Left colon (tissue), 2 donors: ENCODE measurements around the gene TK1. TPM values are rescaled to one million over a fixed set of nuclear protein-coding genes. Genes with fewer than 3 reads are reported as not detected.

ENCODE experiments used
- ATAC-seq: fragments of 200-7000 bp; cut with Tn5 transposase; one replicate; pipeline ENCODE4 v1.9.1; 2020; ENCODE audit warnings: mild to moderate bottlenecking, moderate library complexity
- DNase-seq, 2 donors: peaks; one replicate each; pipeline ENCODE4 v3.0.0-alpha.2; 2020
- intact Hi-C, 2 donors: fragments of 100-400 bp; cut with DNase I in 1 of 2; cut with micrococcal nuclease in 1 of 2; formaldehyde crosslinking; loops; one replicate each; pipeline versions ENCODE4 v1.11.2 to v1.14.0; 2022; cut with DNase I, micrococcal nuclease
- total RNA-seq, 2 donors: library from RNA; stranded (reverse); fragmentation: NEBNext Ultra II Directional; extraction: Animal tissue kit (Norgen Biotek cat#: 25700); gene quantifications; one replicate each; pipeline ENCODE4 v1.2.1, GENCODE V29; 2021
- donor health status: DM: no; HTN: no; CAD: no.
- donor health status: DM: yes; HTN: yes; CAD: no.

The TK1 gene
- total RNA-seq, 2 donors from 2014 or later: 14.8 to 24.9 TPM

DNA sequence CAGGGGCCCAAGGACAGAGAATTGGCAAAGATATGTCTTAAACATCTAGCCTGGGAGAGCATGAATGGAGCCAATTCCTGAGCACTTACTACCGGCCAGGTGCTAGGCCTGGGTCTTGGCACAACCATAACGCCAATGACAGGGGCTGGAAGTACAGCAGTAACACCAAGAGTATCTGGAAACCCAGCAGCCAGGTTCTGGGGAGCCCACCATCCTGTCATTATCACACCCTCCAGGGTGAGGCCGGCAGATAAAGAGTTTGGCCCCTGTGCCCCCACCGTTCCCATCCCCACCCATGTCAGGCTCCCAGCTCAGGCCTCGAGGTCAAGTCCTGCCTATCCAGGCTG, 56.8 kb downstream of the TK1 start:
- DNase-seq (no peak), ATAC-seq (no peak)
- intact Hi-C loops: no loop called here

DNA sequence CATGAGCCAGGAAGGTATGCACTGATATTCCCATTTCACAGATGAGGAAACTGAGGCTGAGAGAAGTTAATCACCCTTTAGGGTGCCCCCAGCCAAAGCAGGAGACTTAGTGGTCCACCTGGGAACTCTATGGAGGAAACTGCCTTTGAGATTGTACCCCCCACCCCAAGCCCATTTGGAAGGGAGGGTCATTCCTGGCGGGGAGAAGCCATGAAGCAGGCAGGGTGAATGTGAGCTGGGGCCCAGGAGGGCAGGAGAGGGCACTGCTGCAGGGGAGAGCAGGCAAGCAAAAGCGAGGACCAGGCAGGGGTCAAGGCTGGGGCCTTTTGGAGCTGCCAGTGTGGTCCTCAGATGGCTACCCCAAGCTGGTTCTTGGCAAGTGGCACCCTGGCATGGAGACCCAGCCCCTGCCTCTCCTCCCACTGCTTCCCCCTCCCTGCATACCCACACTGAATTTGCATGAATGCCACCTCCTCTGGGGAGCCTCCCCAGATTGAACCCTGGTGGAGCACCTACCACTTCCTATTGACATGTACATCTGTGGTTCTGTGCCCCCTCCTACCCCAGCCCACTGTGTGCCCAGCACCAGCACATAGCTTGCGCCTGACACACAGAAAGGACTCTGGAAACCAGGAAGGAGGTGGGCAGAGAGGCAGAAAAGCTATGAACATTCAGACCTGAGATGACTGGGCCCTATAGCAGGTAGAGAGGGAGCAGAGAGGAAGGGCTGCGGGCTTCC, 57.3 kb downstream of the TK1 start:
- ATAC-seq: no peak
- intact Hi-C loops: no loop called here
- DNase-seq: no peak

DNA sequence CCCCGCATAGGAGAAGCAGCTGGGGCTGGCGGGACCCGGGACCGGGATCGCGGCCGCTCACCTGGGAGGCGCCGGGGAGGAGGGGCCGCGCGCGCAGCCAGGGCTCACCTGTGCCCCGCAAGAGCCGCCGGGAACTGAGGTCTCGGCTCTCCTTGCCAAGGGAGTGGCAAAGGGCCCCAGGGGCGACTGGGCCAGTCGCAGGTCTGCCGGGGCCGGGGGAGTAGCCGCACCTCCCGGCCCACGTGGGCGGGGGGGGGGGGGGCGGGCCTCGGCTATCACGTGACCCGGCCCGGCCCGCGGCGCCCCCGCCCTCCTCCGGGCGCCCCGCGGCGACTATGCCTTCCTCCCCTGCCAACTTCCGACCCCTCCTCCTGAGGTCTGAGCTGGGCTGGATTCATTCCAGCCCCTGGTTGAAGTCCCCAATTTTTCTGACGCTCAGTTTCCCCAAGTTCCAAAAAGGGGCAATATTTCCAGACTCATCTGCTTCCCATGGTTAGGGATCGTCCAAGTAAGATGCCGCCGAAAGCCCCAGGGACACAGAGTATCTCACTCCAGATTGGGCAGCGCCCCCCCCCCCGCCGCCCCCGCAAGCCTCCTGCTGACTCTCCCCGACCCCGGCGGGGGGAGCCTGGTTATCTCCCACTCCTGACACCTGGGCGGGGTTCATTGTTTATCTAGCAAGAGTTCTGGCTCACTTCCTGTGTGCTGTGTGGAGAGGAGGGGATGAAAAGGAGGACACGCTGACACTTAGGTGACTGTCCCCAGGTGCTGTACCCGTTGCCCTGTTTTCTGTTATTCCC, 58.1 kb downstream of the TK1 start, which contains the start of gene TMC6:
Gene TMC6, minus strand, starts transcription at position 205 of the 800 bp plus-strand sequence. CDS start 1,923 bp downstream, outside the sequence.
- intact Hi-C loops: no loop called here
- DNase-seq: peak; percentile 84 to 86

GRCh38 chr17:78127888-78128550, 58.8 kb downstream of the TK1 start:
- ATAC-seq: peak; percentile 50
- intact Hi-C loops: no loop called here
- peak in 1 of 2 donors; percentile 64 for DNase-seq

More for the DNA sequence above, 58.1 kb downstream of the TK1 start, which contains the start of gene TMC6:
- ATAC-seq: peak; percentile 75

GRCh38 chr17:78127239-78127887, 59.5 kb downstream of the TK1 start:
- ATAC-seq (peak; percentile 45), DNase-seq (peak; percentile 81 to 82)
- intact Hi-C loops: no loop called here

- DNase-seq (no peak), ATAC-seq (no peak)
- intact Hi-C loops: no loop called here
Observed at GRCh38 chr17:78126895-78127238, 60.0 kb downstream of the TK1 start.

GRCh38 chr17:78125976-78126894, 60.6 kb downstream of the TK1 start:
- DNase-seq (no peak), ATAC-seq (no peak)
- intact Hi-C loops: no loop called here

DNA sequence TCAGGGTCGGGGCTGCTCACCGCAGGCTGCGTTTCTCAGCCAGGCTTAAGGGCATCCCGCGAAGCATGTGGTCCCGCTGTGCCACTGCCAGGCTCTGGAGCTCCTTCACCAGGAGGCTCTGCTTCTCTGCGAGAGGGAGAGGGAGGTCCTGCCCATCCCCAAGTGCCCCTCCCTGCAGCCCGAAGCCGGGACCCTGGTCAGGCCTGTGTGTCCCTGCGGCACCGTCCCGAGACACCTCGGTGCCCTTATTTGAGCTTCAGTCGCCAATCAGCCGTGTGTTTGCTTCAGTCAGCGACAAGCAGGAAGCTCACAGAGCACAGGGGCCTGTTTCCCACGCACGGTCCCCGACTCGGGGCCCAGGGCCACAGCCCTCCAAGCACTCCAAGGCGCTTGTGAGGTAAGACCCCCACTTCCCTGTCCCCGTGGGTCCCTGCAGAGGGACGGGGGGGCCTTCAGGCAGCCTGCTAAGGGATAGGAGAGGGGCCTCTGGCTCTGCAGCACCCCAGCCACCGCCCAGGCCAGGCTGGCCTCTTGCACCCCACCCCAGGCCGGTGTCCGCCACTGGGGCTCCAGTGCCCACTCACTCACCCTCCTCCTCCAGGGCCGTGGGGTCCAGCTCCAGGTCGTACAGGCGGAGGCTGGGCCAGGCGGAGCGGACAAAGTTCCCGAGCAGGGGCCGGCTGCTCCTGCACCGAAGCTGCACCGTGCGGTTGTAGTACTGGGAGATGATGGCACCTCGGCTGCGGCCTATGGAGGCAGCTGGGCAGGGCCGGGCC, 61.5 kb downstream of the TK1 start:
- ATAC-seq (no peak), DNase-seq (no peak)
- intact Hi-C loops: no loop called here

GRCh38 chr17:78124836-78125137, 62.1 kb downstream of the TK1 start:
- no peak for ATAC-seq
- DNase-seq: no peak
- intact Hi-C loops: no loop called here

Other genes starting within 250 kb of the TK1 start
- gene TNRC6C, start 228.3 kb downstream of the TK1 start, total RNA-seq: 10 to 100 TPM; 13.2 to 18.2 TPM
- gene TMC6, start 58.3 kb downstream of the TK1 start, total RNA-seq: 100 to 1,000 TPM in 1 of 2 donors, 10 to 100 TPM in 1; 83.5 to 119 TPM
- 1 to 10 TPM; 3.4 to 8.8 TPM for gene TMC8, start 56.3 kb downstream of the TK1 start, total RNA-seq
- gene C17orf99, start 40.7 kb downstream of the TK1 start, total RNA-seq: not detected
- 100 to 1,000 TPM; 173 to 188 TPM for gene SYNGR2, start 18.5 kb downstream of the TK1 start, total RNA-seq
- 10 to 100 TPM; 26.7 to 33.2 TPM for gene AFMID, start 310 bp upstream of the TK1 start, total RNA-seq
- gene BIRC5, start 27.2 kb upstream of the TK1 start, total RNA-seq: 10 to 100 TPM in 1 of 2 donors, 1 to 10 TPM in 1; 3.4 to 10.1 TPM
- not detected for gene TMEM235, start 44.6 kb upstream of the TK1 start, total RNA-seq
- 10 to 100 TPM; 11.6 to 33.1 TPM for gene SOCS3, start 173.0 kb upstream of the TK1 start, total RNA-seq
- 10 to 100 TPM; 37.6 to 44.5 TPM for gene PGS1, start 191.6 kb upstream of the TK1 start, total RNA-seq